GF-D8 (cell line): ENCODE results near the gene NAALADL2.
"Not testable (repeated sequence)": the region's sequence is repeated elsewhere in the genome, so short reads cannot be mapped to it uniquely, and the experiment has no call there.

Experiments used
- DNase-seq: peaks from one replicate; lab custom pipeline; 2025; lab: John Stamatoyannopoulos, UW

Gene NAALADL2

GRCh38 chr3:175489406-175489805 is 630.3 kb downstream of the NAALADL2 start:
- DNase-seq, result no peak

- DNase-seq, result no peak
These were observed 634.2 kb downstream of the NAALADL2 start for GRCh38 chr3:175493301-175493700.

- no peak for DNase-seq
These were observed 636.2 kb downstream of the NAALADL2 start for GRCh38 chr3:175495331-175495730.

GRCh38 chr3:175502155-175502554 is 643.0 kb downstream of the NAALADL2 start:
- DNase-seq, result no peak

- DNase-seq, result no peak
These were observed 652.2 kb downstream of the NAALADL2 start for GRCh38 chr3:175511219-175511785.

GRCh38 chr3:175512700-175513099 is 653.6 kb downstream of the NAALADL2 start:
- no peak for DNase-seq

GRCh38 chr3:175518459-175518858 is 659.3 kb downstream of the NAALADL2 start:
- no peak for DNase-seq

- DNase-seq, result no peak
These were observed 662.3 kb downstream of the NAALADL2 start for GRCh38 chr3:175521406-175521805.

- no peak for DNase-seq
These were observed 667.1 kb downstream of the NAALADL2 start for GRCh38 chr3:175526191-175526590.

GRCh38 chr3:175526609-175527280 is 667.6 kb downstream of the NAALADL2 start:
- no peak for DNase-seq

- DNase-seq, result not testable (repeated sequence)
These were observed 669.6 kb downstream of the NAALADL2 start for GRCh38 chr3:175528693-175529092.

- no peak for DNase-seq
These were observed 676.2 kb downstream of the NAALADL2 start for GRCh38 chr3:175535351-175535750.

GRCh38 chr3:175546115-175546514 is 687.0 kb downstream of the NAALADL2 start:
- no peak for DNase-seq

- DNase-seq, result no peak
These were observed 693.8 kb downstream of the NAALADL2 start for GRCh38 chr3:175552929-175553328.

- DNase-seq, result no peak
These were observed 695.7 kb downstream of the NAALADL2 start for GRCh38 chr3:175554801-175555200.

- no peak for DNase-seq
These were observed 699.1 kb downstream of the NAALADL2 start for GRCh38 chr3:175558261-175558660.

GRCh38 chr3:175564363-175564762 is 705.2 kb downstream of the NAALADL2 start:
- DNase-seq, result no peak

- no peak for DNase-seq
These were observed 712.0 kb downstream of the NAALADL2 start for GRCh38 chr3:175571096-175571495.

- no peak for DNase-seq
These were observed 714.1 kb downstream of the NAALADL2 start for GRCh38 chr3:175573226-175573625.

GRCh38 chr3:175580318-175580717 is 721.2 kb downstream of the NAALADL2 start:
- no peak for DNase-seq

GRCh38 chr3:175585898-175586297 is 726.8 kb downstream of the NAALADL2 start:
- DNase-seq, result no peak

GRCh38 chr3:175590745-175591144 is 731.6 kb downstream of the NAALADL2 start:
- DNase-seq, result no peak

GRCh38 chr3:175591375-175591774 is 732.2 kb downstream of the NAALADL2 start:
- no peak for DNase-seq

- no peak for DNase-seq
These were observed 734.2 kb downstream of the NAALADL2 start for GRCh38 chr3:175593331-175593730.
